Panc1 (cell line): ENCODE results near the gene NOL7. TPM values are rescaled to one million over a fixed set of nuclear protein-coding genes. Genes with fewer than 3 reads are reported as not detected.

Experiments
- ATAC-seq: fragments of 200-7000 bp; cut with Tn5 transposase; 2 replicates; pipeline ENCODE4 v1.9.1; 2020; ENCODE audit warnings: mild to moderate bottlenecking, moderate library complexity
- BruUV-seq: library from RNA; stranded (reverse); fragments of 400-500 nt; replicated peaks from 2 replicates; lab custom pipeline; 2021; lab: Mats Ljungman, UMichigan
- CTCF ChIA-PET: fragments of 300-600 bp; sonication (Branson Sonifier 250); formaldehyde crosslinking; loops from one replicate; lab custom pipeline; 2022; ENCODE audit warnings: antibody characterized with exemption; lab: Charles Lee
- POLR2A ChIA-PET: fragments of 300-600 bp; sonication (Branson Sonifier 250); formaldehyde crosslinking; loops from one replicate; lab custom pipeline; 2022; ENCODE audit warnings: antibody characterized with exemption; lab: Charles Lee
- DNase-seq: peaks from one replicate; pipeline ENCODE4 v3.0.0-alpha.2; 2010; ENCODE audit warnings: low read depth, low spot score
- H3K27ac ChIP-seq: 2 replicates; pipeline ENCODE4 v1.5.1; 2011; ENCODE audit warnings: mild to moderate bottlenecking, low read length, inconsistent platforms
- H3K27me3 ChIP-seq: fragments of 200-500 bp; sonication (Bioruptor generic); 2 replicates; pipeline ENCODE4 v1.6.0; 2014; ENCODE audit warnings: low read length, inconsistent platforms; ENCODE audit not compliant: control insufficient read depth, insufficient read depth
- H3K36me3 ChIP-seq: fragments of 200-500 bp; sonication (Bioruptor generic); 2 replicates; pipeline ENCODE4 v1.5.1; 2014; ENCODE audit warnings: inconsistent platforms, mild to moderate bottlenecking, low read length, moderate library complexity; ENCODE audit not compliant: control insufficient read depth, insufficient read depth
- H3K4me1 ChIP-seq: 2 replicates; pipeline ENCODE4 v1.5.1; 2011; ENCODE audit warnings: inconsistent platforms, mild to moderate bottlenecking, low read length, moderate library complexity; ENCODE audit not compliant: control insufficient read depth, insufficient read depth
- H3K4me3 ChIP-seq, 2 experiments: 2 replicates each; pipeline ENCODE4 v1.5.1; 2011 to 2012; ENCODE audit warnings: low read depth in 2 of 2, low read length in 2 of 2, mild to moderate bottlenecking in 2 of 2, inconsistent platforms in 1 of 2, moderate library complexity in 1 of 2
- H3K9me3 ChIP-seq: fragments of 200-500 bp; sonication (Bioruptor generic); 2 replicates; pipeline ENCODE4 v1.5.1; 2014; ENCODE audit warnings: low read depth, mild to moderate bottlenecking, inconsistent platforms, low read length, moderate library complexity; ENCODE audit not compliant: control insufficient read depth, insufficient read depth
- POLR2AphosphoS5 ChIP-seq: IDR thresholded peaks from 2 replicates; pipeline ENCODE4 v1.6.1; 2012; ENCODE audit warnings: mild to moderate bottlenecking, low read depth, low read length, moderate library complexity
- SIN3A ChIP-seq: IDR thresholded peaks from 2 replicates; pipeline ENCODE4 v1.6.1; 2012; ENCODE audit warnings: low read depth, mild to moderate bottlenecking, low read length, moderate library complexity, borderline replicate concordance; ENCODE audit not compliant: insufficient read depth
- TCF7L2 ChIP-seq: IDR thresholded peaks from 2 replicates; pipeline ENCODE4 v1.6.1; 2011; ENCODE audit warnings: mild to moderate bottlenecking, low read depth, low read length, inconsistent platforms
- in situ Hi-C: cut with HindIII; loops from 2 replicates; pipeline ENCODE4 v1.10.0; 2016; ENCODE audit warnings: low sequenced_read_pairs, low pct_unique_long_range_greater_than_20kb
- intact Hi-C: fragments of 100-400 bp; cut with micrococcal nuclease; formaldehyde crosslinking; loops from one replicate; pipeline ENCODE4 v1.10.0; 2022; ENCODE audit not compliant: unreplicated experiment
- total RNA-seq: library from RNA; stranded (reverse); gene quantifications from one replicate; pipeline ENCODE4 v1.2.1, GENCODE V29; 2021; ENCODE audit not compliant: unreplicated experiment
- TF ChIP-seq, protein P1 (sequence below): fragments of 450-650 bp; IDR thresholded peaks from 2 replicates; pipeline ENCODE4 v1.5.1; 2017; ENCODE audit warnings: mild to moderate bottlenecking
- TF ChIP-seq, protein P2 (sequence below), 2 experiments: IDR thresholded peaks; 2 replicates each; pipeline ENCODE4 v1.6.1; 2011 to 2012; ENCODE audit warnings: low read depth in 2 of 2, control low read depth in 1 of 2, low read length in 1 of 2, mild to moderate bottlenecking in 1 of 2, moderate library complexity in 1 of 2; ENCODE audit not compliant: insufficient read depth in 1 of 2

Gene NOL7
- total RNA-seq, 1 experiment from 2014 or later = 74.4 TPM

DNA sequence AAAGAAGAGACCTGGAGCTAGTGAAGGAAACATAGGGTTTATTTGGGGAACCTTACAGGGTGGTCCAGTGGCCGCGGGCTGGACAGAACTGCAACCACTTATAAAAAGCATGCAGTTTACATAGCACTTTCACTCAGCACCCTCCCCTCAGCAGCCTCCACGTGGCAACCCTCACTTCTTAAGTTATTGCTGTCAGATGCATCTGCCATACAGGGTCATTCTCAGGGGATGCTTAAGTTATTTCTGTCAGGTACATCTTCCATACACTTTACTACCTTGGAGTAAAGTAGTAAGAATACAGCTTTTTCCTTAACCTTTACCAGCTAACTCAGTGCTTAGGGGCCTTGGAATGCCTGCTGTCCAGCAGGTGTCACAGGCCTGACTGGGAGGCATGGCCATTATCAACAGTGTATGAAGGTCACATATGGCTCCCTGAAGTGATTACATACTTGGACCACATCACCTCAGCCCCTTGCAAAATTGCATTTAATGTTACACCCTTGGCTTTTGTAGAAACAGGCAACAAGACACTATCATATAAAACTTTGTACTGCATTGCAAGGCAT lies 2.0 kb upstream of the NOL7 start:
- ChIA-PET CTCF (interaction anchor here (0.6 kb wide), 1 partner anchor 276 kb away, joined by 6 read pairs; no protein-coding TSS in a partner anchor), POLR2A (no interaction called here)
- Histone ChIP-seq H3K27ac (peak overlapping the region; percentile 84; the same call in 1 of the 2 replicates), H3K27me3 (no peaks in the 10 kb centered on the region), H3K4me1 (peaks cover 17% of the 10 kb centered on the region), H3K36me3 (peaks cover 6% of the 10 kb centered on the region), H3K4me3 (no peak overlapping the region), H3K9me3 (no peaks in the 10 kb centered on the region)
- BruUV-seq = no TSS peak
- intact Hi-C loops (no loop called here), in situ Hi-C loops (no loop called here)
- ATAC-seq = no peak
- no peak for TF ChIP-seq TCF7L2
- no peak for TF ChIP-seq SIN3A
- TF ChIP-seq, protein P1, sequence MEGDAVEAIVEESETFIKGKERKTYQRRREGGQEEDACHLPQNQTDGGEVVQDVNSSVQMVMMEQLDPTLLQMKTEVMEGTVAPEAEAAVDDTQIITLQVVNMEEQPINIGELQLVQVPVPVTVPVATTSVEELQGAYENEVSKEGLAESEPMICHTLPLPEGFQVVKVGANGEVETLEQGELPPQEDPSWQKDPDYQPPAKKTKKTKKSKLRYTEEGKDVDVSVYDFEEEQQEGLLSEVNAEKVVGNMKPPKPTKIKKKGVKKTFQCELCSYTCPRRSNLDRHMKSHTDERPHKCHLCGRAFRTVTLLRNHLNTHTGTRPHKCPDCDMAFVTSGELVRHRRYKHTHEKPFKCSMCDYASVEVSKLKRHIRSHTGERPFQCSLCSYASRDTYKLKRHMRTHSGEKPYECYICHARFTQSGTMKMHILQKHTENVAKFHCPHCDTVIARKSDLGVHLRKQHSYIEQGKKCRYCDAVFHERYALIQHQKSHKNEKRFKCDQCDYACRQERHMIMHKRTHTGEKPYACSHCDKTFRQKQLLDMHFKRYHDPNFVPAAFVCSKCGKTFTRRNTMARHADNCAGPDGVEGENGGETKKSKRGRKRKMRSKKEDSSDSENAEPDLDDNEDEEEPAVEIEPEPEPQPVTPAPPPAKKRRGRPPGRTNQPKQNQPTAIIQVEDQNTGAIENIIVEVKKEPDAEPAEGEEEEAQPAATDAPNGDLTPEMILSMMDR = no peak
- TF ChIP-seq POLR2AphosphoS5 = no peak
- TF ChIP-seq, protein P2, sequence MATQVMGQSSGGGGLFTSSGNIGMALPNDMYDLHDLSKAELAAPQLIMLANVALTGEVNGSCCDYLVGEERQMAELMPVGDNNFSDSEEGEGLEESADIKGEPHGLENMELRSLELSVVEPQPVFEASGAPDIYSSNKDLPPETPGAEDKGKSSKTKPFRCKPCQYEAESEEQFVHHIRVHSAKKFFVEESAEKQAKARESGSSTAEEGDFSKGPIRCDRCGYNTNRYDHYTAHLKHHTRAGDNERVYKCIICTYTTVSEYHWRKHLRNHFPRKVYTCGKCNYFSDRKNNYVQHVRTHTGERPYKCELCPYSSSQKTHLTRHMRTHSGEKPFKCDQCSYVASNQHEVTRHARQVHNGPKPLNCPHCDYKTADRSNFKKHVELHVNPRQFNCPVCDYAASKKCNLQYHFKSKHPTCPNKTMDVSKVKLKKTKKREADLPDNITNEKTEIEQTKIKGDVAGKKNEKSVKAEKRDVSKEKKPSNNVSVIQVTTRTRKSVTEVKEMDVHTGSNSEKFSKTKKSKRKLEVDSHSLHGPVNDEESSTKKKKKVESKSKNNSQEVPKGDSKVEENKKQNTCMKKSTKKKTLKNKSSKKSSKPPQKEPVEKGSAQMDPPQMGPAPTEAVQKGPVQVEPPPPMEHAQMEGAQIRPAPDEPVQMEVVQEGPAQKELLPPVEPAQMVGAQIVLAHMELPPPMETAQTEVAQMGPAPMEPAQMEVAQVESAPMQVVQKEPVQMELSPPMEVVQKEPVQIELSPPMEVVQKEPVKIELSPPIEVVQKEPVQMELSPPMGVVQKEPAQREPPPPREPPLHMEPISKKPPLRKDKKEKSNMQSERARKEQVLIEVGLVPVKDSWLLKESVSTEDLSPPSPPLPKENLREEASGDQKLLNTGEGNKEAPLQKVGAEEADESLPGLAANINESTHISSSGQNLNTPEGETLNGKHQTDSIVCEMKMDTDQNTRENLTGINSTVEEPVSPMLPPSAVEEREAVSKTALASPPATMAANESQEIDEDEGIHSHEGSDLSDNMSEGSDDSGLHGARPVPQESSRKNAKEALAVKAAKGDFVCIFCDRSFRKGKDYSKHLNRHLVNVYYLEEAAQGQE (IDR thresholded peaks at IDR 0.05; ENCODE audit: insufficient read depth in 1 of 2, low read depth in 2 of 2, low read length in 1 of 2) = no peak
- DNase-seq = no peak

DNA sequence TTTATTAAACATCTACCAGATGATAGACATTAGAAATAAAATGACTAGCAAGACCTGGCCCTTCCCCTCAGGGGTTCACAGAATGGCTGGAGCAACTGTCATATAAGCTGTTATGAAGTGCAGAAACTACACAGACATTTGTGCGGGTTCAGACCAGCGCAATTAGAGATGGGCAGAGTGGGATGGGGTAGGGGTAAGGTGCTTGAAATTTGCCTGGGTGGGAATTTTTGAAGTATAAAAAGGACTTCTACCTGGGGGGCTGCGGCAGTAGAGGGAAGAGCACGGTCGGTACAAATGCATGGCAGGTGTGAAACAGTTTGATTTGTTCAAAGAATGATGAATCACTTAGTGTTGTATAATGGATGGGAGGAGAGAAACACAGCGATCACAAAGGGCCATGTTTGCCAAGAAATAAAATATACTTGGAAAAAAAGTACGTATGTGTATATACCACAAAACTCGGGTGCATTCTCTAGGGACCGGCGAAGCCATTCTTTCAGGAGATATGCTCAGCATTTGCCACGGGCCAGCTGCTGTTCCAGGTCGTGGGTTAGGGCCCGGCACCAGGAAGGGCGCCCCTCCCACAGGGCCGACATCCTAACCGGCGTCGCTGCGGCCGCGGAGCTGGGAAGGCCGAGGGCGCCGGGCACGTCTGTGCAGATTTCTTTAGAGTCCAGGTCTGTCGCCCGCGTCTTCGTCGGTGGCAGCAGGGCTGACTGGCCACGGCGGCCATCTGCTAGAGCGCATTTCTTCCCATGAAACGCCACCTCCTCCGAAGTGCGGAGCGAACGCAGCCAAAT lies 809 bp upstream of the NOL7 start:
- intact Hi-C loops (no loop called here), in situ Hi-C loops (no loop called here)
- ChIA-PET POLR2A (interaction anchor here (0.6 to 0.9 kb wide), 4 partner anchors 32 to 333 kb away, joined by 3 to 9 read pairs (median 3); no protein-coding TSS in a partner anchor), CTCF (no interaction called here)
- Histone ChIP-seq H3K9me3 (no peaks in the 10 kb centered on the region), H3K27ac (peak overlapping the region; percentile 84), H3K4me3 (peak overlapping the region; percentile 72 to 100), H3K36me3 (peaks cover 9% of the 10 kb centered on the region), H3K4me1 (peaks cover 17% of the 10 kb centered on the region), H3K27me3 (no peaks in the 10 kb centered on the region)
- no peak for TF ChIP-seq POLR2AphosphoS5
- TF ChIP-seq, protein P2 (IDR thresholded peaks at IDR 0.05; ENCODE audit: insufficient read depth in 1 of 2, low read depth in 2 of 2, low read length in 1 of 2) = no peak
- no peak for TF ChIP-seq SIN3A
- DNase-seq (no peak), ATAC-seq (peak; percentile 75)
- no TSS peak for BruUV-seq
